Thyroid gland (tissue), 4 donors: ENCODE measurements around the gene MTAP.

Source experiments
- POLR2A ChIP-seq, 2 donors: fragments of 450-650 bp; IDR thresholded peaks; one replicate each; pipeline ENCODE4 v1.6.1; 2017; ENCODE audit warnings: antibody characterized with exemption in 2 of 2, mild to moderate bottlenecking in 2 of 2, moderate library complexity in 1 of 2
- TF ChIP-seq, protein P1 (sequence below), 6 experiments: fragments of 200-600 bp in 3 of 6; fragments of 450-650 bp in 3 of 6; sonication (generic) in 3 of 6; IDR thresholded peaks; one replicate each; pipeline ENCODE4 v1.5.1; 2016 to 2019; ENCODE audit warnings: antibody characterized with exemption in 6 of 6, mild to moderate bottlenecking in 2 of 6, inconsistent platforms in 1 of 6, moderate library complexity in 1 of 6

DNA sequence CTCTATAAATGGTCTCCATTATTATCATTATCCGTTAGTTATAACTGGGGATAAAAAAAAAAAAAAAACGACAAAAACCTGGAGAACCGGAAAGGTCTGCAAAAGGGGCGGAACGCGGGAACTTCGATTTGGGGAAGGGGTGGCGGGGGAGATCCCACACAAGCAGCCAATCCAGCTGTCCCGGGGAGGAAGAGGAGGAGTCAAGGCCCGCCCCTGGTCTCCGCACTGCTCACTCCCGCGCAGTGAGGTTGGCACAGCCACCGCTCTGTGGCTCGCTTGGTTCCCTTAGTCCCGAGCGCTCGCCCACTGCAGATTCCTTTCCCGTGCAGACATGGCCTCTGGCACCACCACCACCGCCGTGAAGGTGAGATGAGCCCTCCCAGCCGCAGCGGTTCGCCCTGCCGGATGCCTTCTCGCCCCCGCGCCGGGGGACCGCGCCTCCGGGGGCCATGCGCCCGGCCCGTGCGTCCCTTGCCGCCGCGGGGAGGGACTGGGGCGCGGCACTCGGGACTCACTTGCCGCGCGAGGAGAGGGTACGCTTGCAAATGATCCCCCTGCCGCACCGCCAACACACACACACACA, at the start of gene MTAP:
- TF ChIP-seq POLR2A (IDR thresholded peaks at IDR 0.05), result peak; percentile 60 to 92
- TF ChIP-seq, protein P1, sequence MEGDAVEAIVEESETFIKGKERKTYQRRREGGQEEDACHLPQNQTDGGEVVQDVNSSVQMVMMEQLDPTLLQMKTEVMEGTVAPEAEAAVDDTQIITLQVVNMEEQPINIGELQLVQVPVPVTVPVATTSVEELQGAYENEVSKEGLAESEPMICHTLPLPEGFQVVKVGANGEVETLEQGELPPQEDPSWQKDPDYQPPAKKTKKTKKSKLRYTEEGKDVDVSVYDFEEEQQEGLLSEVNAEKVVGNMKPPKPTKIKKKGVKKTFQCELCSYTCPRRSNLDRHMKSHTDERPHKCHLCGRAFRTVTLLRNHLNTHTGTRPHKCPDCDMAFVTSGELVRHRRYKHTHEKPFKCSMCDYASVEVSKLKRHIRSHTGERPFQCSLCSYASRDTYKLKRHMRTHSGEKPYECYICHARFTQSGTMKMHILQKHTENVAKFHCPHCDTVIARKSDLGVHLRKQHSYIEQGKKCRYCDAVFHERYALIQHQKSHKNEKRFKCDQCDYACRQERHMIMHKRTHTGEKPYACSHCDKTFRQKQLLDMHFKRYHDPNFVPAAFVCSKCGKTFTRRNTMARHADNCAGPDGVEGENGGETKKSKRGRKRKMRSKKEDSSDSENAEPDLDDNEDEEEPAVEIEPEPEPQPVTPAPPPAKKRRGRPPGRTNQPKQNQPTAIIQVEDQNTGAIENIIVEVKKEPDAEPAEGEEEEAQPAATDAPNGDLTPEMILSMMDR (IDR thresholded peaks at IDR 0.05), result no peak
